Activated CD4-positive, alpha-beta T cell treated with anti-CD3 and anti-CD28 coated beads for 36 hours (primary cell): ENCODE data around the gene TRIM66. TPM values are rescaled to one million over a fixed set of nuclear protein-coding genes. Genes with fewer than 3 reads are reported as not detected.

Source experiments
- ATAC-seq: fragments of 200-7000 bp; cut with Tn5 transposase; one replicate; pipeline ENCODE4 v1.10.0; 2021; ENCODE audit warnings: mild to moderate bottlenecking, moderate library complexity
- CTCF ChIA-PET: fragments of 350-600 bp; sonication (Branson Sonifier 250); formaldehyde crosslinking; loops from one replicate; lab custom pipeline; 2021; ENCODE audit warnings: antibody characterized with exemption; lab: Charles Lee
- POLR2A ChIA-PET: fragments of 350-600 bp; sonication (Branson Sonifier 250); formaldehyde crosslinking; loops from one replicate; lab custom pipeline; 2021; ENCODE audit warnings: antibody characterized with exemption, inconsistent platforms; lab: Charles Lee
- DNase-seq: peaks from one replicate; pipeline ENCODE4 v3.0.0-alpha.2; 2020
- H3K27ac Mint-ChIP-seq: one replicate; pipeline ENCODE4 v1.8.0; 2021; ENCODE audit warnings: mixed read lengths
- H3K27me3 Mint-ChIP-seq: one replicate; pipeline ENCODE4 v1.8.0; 2021; ENCODE audit warnings: mixed read lengths
- H3K36me3 Mint-ChIP-seq: one replicate; pipeline ENCODE4 v1.8.0; 2021; ENCODE audit warnings: low read depth, mixed read lengths
- H3K4me1 Mint-ChIP-seq: one replicate; pipeline ENCODE4 v1.8.0; 2021; ENCODE audit warnings: mixed read lengths
- H3K4me3 Mint-ChIP-seq: one replicate; pipeline ENCODE4 v1.8.0; 2021; ENCODE audit warnings: mild to moderate bottlenecking, moderate library complexity, mixed read lengths
- H3K9me3 Mint-ChIP-seq: one replicate; pipeline ENCODE4 v1.8.0; 2021; ENCODE audit warnings: low read depth, mixed read lengths
- intact Hi-C, 2 experiments: fragments of 100-400 bp; cut with DNase I in 1 of 2; cut with micrococcal nuclease in 1 of 2; formaldehyde crosslinking; loops; one replicate each; pipeline versions ENCODE4 v1.14.2 to v1.15.1; 2022 to 2024; cut with DNase I, micrococcal nuclease
- total RNA-seq, 2 experiments: library from RNA; stranded (reverse); gene quantifications; one replicate each; pipeline ENCODE4 v1.2.3, GENCODE V29; 2021

The TRIM66 gene
- total RNA-seq, 2 experiments from 2014 or later, result 18.3 to 19.5 TPM

DNA sequence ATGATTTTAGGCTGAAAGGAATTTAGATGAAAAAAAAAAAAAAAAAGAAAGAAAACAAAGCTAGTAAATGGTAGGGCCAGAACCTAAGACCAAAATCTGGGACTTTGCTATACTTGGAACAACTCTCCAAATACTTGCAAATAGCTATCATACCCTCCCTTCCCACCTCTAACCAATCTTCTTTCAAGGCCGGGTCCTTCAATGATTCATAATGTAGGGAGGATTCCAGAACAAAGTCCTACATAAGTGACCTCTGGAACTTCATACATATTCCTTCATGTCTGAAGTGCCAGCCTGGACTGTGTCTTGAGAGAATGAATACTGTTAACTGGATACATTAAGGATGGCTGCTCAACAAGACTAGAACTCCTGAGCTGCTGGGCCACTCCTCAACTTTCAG is 98.4 kb downstream of the TRIM66 start:
- ChIA-PET CTCF (no interaction called here), POLR2A (no interaction called here)
- Mint-ChIP-seq H3K27ac (no peak overlapping the region), H3K9me3 (peaks cover 5% of the 10 kb centered on the region), H3K4me3 (no peak overlapping the region), H3K4me1 (no peaks in the 10 kb centered on the region), H3K36me3 (no peaks in the 10 kb centered on the region), H3K27me3 (peaks cover 24% of the 10 kb centered on the region)
- ATAC-seq (no peak), DNase-seq (no peak)
- intact Hi-C loops, result no loop called here

DNA sequence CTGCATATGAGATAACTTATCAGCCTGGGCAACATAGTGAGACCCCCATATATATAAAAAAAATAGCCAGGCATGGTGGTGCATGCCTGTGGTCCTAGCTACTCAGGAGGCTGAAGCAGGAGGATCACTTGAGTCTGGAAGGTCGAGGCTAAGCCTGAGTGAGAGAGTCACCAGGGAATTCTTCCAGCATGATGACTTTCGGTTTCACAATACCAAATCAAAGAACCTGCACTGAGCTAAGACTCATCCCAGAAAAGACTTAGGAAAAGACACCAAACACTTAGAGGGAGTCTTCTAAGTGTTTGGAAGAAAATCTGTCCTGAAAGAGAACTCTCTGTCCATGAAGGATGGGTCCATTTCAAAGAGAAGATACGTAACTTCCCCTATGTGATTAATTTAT is 101.2 kb downstream of the TRIM66 start:
- ChIA-PET CTCF (interaction anchor here (0.6 to 0.9 kb wide), 3 partner anchors 269 to 524 kb away, joined by 3 read pairs; no protein-coding TSS in a partner anchor), POLR2A (no interaction called here)
- H3K9me3 Mint-ChIP-seq, result peaks cover 5% of the 10 kb centered on the region
- intact Hi-C loops, result no loop called here
- DNase-seq (no peak), ATAC-seq (no peak)
- no peak overlapping the region for H3K4me3 Mint-ChIP-seq
- no peaks in the 10 kb centered on the region for H3K4me1 Mint-ChIP-seq
- H3K36me3 Mint-ChIP-seq, result no peaks in the 10 kb centered on the region
- H3K27me3 Mint-ChIP-seq, result peaks cover 14% of the 10 kb centered on the region
- no peak overlapping the region for H3K27ac Mint-ChIP-seq

DNA sequence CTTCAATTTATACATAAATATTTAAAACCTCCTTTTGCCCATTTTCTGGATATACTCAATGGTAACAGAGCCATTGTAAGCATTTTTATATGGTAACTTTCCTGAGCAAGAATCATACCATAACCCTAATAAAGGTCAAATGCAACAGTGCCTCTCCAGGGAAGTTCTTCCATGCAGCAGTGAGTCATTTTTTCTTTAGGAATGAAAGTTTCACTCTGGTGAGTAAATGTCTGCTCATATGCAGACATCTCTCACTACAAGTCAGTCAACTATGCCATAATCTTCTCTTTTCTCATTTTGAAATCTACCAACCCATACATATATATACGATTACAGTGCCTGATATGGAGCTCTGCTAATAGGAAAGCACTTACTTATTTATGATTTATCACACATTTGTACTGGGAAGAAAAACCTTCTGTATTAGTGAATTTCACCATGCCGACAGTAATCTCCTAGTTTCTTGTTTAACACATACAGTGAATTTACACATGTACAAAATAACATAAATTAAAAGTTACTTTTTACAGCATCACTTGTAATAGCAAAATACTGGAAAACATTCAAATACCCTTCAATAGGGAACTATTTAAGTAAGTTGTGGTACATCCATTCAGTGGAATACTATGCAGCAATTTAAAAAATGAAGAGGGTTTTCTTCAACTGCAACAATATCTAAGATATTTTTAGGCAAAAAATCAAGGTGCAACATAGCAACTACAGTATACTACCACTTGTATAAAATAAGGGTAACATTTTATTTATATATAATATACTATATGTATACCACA is 104.5 kb downstream of the TRIM66 start:
- POLR2A ChIA-PET, result no interaction called here
- peaks cover 12% of the 10 kb centered on the region for H3K27me3 Mint-ChIP-seq
- H3K4me3 Mint-ChIP-seq, result no peak overlapping the region
- no peak for ATAC-seq
- no peak for DNase-seq
- CTCF ChIA-PET, result interaction anchor here (0.6 to 1.0 kb wide), 2 partner anchors 38 to 315 kb away, joined by 3 read pairs; no protein-coding TSS in a partner anchor
- intact Hi-C loops, result no loop called here
- H3K9me3 Mint-ChIP-seq, result peaks cover 5% of the 10 kb centered on the region
- no peaks in the 10 kb centered on the region for H3K4me1 Mint-ChIP-seq
- no peak overlapping the region for H3K27ac Mint-ChIP-seq
- H3K36me3 Mint-ChIP-seq, result no peaks in the 10 kb centered on the region

DNA sequence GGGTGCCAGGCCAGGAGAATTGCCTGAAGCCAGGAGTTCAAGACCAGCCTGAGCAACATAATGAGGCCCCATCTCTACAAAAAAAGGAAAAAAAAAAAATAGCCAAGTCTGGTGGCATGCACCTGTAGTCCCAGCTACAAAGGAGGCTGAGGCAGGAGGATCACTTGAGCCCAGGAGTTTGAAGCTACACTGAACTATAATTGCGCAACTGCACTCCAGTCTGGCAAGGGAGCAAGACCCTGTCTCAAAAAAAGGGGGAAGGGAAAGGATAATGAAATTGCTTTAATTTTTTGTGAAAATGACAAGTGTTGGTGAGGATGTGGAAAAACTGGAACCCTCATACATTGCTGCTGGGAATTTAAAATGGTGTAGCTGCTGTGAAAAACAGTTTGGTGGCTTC is 107.7 kb downstream of the TRIM66 start:
- POLR2A ChIA-PET, result no interaction called here
- H3K9me3 Mint-ChIP-seq, result peaks cover 1% of the 10 kb centered on the region
- no peak for DNase-seq
- no peak overlapping the region for H3K27ac Mint-ChIP-seq
- no peaks in the 10 kb centered on the region for H3K36me3 Mint-ChIP-seq
- no peak for ATAC-seq
- no peaks in the 10 kb centered on the region for H3K4me1 Mint-ChIP-seq
- H3K27me3 Mint-ChIP-seq, result peaks cover 8% of the 10 kb centered on the region
- H3K4me3 Mint-ChIP-seq, result no peak overlapping the region
- CTCF ChIA-PET, result interaction anchor here (0.6 kb wide), 1 partner anchor 13 kb away, joined by 4 read pairs; no protein-coding TSS in a partner anchor
- intact Hi-C loops, result no loop called here

DNA sequence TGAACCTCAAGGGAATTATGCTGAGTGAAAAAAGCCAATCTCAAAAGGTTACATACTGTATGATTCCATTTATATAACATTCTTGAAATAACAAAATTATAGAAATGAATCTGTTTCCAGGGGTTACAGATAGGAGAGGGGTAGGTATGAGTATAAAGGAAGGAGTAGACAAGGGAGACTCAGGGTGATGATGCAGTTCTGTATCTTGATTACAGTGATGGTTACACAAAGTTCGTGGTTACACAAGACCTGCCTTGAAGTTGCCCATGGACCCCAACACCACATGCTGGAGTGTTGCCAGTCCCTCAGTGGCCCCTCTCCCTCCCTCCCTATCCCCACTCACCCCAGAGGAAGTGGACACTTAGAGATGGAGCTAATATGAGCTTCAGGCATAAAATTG is 108.7 kb downstream of the TRIM66 start:
- H3K27me3 Mint-ChIP-seq, result peaks cover 13% of the 10 kb centered on the region
- H3K36me3 Mint-ChIP-seq, result no peaks in the 10 kb centered on the region
- no peak for DNase-seq
- intact Hi-C loops, result no loop called here
- H3K4me3 Mint-ChIP-seq, result no peak overlapping the region
- peak; percentile 49 for ATAC-seq
- no peaks in the 10 kb centered on the region for H3K9me3 Mint-ChIP-seq
- no peak overlapping the region for H3K27ac Mint-ChIP-seq
- no peaks in the 10 kb centered on the region for H3K4me1 Mint-ChIP-seq
- ChIA-PET CTCF (no interaction called here), POLR2A (no interaction called here)

DNA sequence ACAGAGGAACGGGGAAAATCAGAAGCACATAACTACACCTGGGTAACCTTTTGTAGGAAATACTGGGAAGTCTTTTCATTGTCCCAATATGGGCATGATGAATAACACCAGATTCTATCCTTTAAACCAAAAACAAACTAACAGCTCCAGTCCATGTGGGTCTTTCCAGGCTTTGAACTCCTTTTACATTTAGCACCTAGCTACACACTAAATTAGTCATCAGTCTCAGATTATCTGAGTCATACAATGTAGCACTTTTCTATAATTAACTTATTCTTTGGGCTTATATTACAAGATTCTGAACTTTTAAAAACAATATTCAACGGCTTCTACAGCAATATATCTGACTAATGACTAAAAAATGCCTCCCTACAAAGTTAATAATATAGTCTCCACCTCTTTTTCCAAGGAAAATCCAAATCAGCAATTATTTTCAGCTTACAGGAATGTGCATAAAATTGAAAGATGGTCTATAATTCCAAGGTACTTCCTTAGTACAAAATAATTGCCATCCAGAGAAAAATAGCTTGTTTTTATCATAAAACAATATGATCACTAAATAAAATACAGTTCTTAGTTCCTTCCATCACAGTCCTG is 114.8 kb downstream of the TRIM66 start:
- peak; percentile 84 for ATAC-seq
- CTCF ChIA-PET, result interaction anchor here (0.6 to 2.6 kb wide), 20 partner anchors 16 to 578 kb away, joined by 3 to 13 read pairs (median 4); partner anchors contain the start of gene LMO1

DNA sequence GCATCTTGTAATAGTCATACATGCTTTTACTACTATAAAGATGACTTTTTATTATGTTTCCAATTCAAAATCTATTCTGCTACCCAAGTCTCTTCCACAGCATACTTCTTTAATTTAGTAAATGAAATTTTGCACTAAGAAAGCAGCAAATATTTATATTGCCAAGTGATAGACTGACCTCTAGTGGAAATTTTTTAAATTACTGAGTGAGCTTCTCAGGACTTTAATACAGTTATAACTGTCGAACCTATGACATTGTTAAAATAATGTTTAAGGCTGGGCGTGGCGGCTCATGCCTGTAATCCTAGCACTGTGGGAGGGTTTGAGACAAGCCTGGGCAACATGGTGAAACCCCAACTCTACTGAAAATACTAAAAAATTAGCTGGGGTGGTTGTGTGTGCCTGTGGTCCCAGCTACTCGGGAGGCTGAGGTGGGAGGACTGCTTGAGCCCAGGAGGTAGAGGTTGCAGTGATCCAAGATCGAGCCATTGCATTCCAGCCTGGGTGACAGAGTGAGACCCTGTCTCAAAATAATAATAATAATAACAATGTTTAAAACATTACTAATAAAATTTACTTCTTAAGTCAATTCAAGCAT is 115.8 kb downstream of the TRIM66 start:
- Mint-ChIP-seq H3K4me3 (no peak overlapping the region), H3K36me3 (no peaks in the 10 kb centered on the region), H3K27ac (no peak overlapping the region), H3K27me3 (peaks cover 22% of the 10 kb centered on the region), H3K4me1 (peaks cover 2% of the 10 kb centered on the region), H3K9me3 (no peaks in the 10 kb centered on the region)
- DNase-seq (peak; percentile 5), ATAC-seq (peak; percentile 30)
- ChIA-PET POLR2A (no interaction called here), CTCF (interaction anchor here (0.5 to 2.6 kb wide), 21 partner anchors 9 to 578 kb away, joined by 3 to 13 read pairs (median 4); partner anchors contain the start of gene LMO1)
- intact Hi-C loops, result loop anchor here (1.0 to 2.0 kb wide), 7 partner anchors 228 to 560 kb away; no protein-coding TSS in a partner anchor

More for the DNA sequence above, 114.8 kb downstream of the TRIM66 start:
- Mint-ChIP-seq H3K27me3 (peaks cover 19% of the 10 kb centered on the region), H3K27ac (no peak overlapping the region), H3K36me3 (no peaks in the 10 kb centered on the region), H3K4me3 (no peak overlapping the region), H3K9me3 (no peaks in the 10 kb centered on the region), H3K4me1 (peaks cover 2% of the 10 kb centered on the region)
- intact Hi-C loops, result loop anchor here (2.0 kb wide), 3 partner anchors 229 to 561 kb away; no protein-coding TSS in a partner anchor
- POLR2A ChIA-PET, result no interaction called here
- no peak for DNase-seq

DNA sequence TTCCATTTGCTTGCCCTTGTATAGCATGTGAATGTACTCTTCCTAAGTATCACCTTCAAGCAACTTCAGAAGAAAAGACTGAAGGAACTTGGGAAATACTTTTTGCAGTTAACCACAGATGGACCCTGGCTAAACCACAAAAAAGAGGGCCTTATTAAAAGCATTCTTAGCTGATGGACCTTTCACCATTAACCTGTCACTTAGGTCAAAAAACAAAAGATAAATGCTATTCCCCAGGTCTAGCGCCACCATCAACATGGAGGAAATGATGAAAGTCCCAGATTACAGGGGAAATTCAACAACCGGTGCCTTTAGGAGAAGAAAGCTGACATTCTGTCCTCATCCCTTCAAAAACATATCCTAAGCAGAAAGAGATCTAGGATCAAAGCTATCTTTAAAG is 117.9 kb downstream of the TRIM66 start:
- Mint-ChIP-seq H3K36me3 (no peaks in the 10 kb centered on the region), H3K27ac (no peak overlapping the region), H3K9me3 (peaks cover 4% of the 10 kb centered on the region), H3K27me3 (peaks cover 19% of the 10 kb centered on the region), H3K4me1 (peaks cover 2% of the 10 kb centered on the region), H3K4me3 (no peak overlapping the region)
- ChIA-PET POLR2A (no interaction called here), CTCF (interaction anchor here (0.7 to 1.5 kb wide), 2 partner anchors 264 to 558 kb away, joined by 3 to 5 read pairs; no protein-coding TSS in a partner anchor)
- intact Hi-C loops, result no loop called here
- DNase-seq (no peak), ATAC-seq (no peak)

Other genes starting within 250 kb of the TRIM66 start
- 1 to 10 TPM in 1 of 2 experiments, under 1 TPM in 1; 0.55 to 1.4 TPM for gene STK33, start 88.4 kb downstream of the TRIM66 start, total RNA-seq
- 1,000 to 10,000 TPM in 1 of 2 experiments, 100 to 1,000 TPM in 1; 688 to 1,021 TPM for gene RPL27A, start 127 bp upstream of the TRIM66 start, total RNA-seq
- gene AKIP1, start 228.5 kb upstream of the TRIM66 start, total RNA-seq, result 10 to 100 TPM; 29.8 to 32.2 TPM